ENCODE results near the gene MBD6. TPM values are rescaled to one million over a fixed set of nuclear protein-coding genes. Genes with fewer than 3 reads are reported as not detected.

Gene MBD6
- total RNA-seq, 1 donor from 2014 or later = 58.5 TPM

GRCh38 chr12:57549909-57550640 is 27.5 kb downstream of the MBD6 start, which contains the start of gene KIF5A:
KIF5A (plus strand) TSS chr12:57550044; CDS start chr12:57550272, 228 bp downstream.
- Histone ChIP-seq H3K4me3 (ENCODE audit: insufficient read depth, low read depth, low read length) (peak within 1 kb of the TSS; percentile 69), H3K9ac (ENCODE audit: low read length) (peak within 1 kb of the TSS; percentile 72), H3K4me2 (ENCODE audit: low read length) (peak within 1 kb of the TSS; percentile 93), H3K4me1 (ENCODE audit: insufficient read depth, low read length) (peaks cover 29% of the 10 kb centered on the region), H3K9me3 (ENCODE audit: insufficient read depth, low read depth, low read length) (no peaks in the 10 kb centered on the region), H4K20me1 (ENCODE audit: insufficient read depth, low read length) (peaks cover 20% of the 10 kb centered on the region), H3K27ac (ENCODE audit: low read depth, low read length) (no peak within 1 kb of the TSS), H3K27me3 (ENCODE audit: insufficient read depth, low read length) (peaks cover 10% of the 10 kb centered on the region), H3K36me3 (ENCODE audit: insufficient read depth, low read length) (peaks cover 3% of the 10 kb centered on the region), H2AFZ (ENCODE audit: low read depth, low read length) (peak within 1 kb of the TSS; percentile 82), H3K79me2 (ENCODE audit: insufficient read depth, low read length) (peaks cover 20% of the 10 kb centered on the region)
- TF ChIP-seq EZH2 (IDR thresholded peaks at IDR 0.05; ENCODE audit: insufficient read depth, low read length) (peak; percentile 68), CTCF (IDR thresholded peaks at IDR 0.05; ENCODE audit: insufficient read depth, low read depth, low read length) (no peak)
- FAIRE-seq (no peak), DNase-seq (ENCODE audit: low read depth) (no peak)
- peak within 1 kb of the TSS; percentile 86 for H3K4me3 Mint-ChIP-seq (ENCODE audit: unreplicated experiment)
- peaks cover 3% of the 10 kb centered on the region for H3K9me3 Mint-ChIP-seq (ENCODE audit: unreplicated experiment)
- peaks cover 11% of the 10 kb centered on the region for H3K36me3 Mint-ChIP-seq (ENCODE audit: low read depth, unreplicated experiment)
- no peak within 1 kb of the TSS for H3K27ac Mint-ChIP-seq (ENCODE audit: unreplicated experiment)
- peaks cover 37% of the 10 kb centered on the region for H3K4me1 Mint-ChIP-seq (ENCODE audit: low read depth, unreplicated experiment)
- peaks cover 11% of the 10 kb centered on the region for H3K27me3 Mint-ChIP-seq (ENCODE audit: low read depth, unreplicated experiment)

- Mint-ChIP-seq H3K27me3 (ENCODE audit: low read depth, unreplicated experiment) (peaks cover 11% of the 10 kb centered on the region), H3K27ac (ENCODE audit: unreplicated experiment) (peak overlapping the region; percentile 31), H3K36me3 (ENCODE audit: low read depth, unreplicated experiment) (peaks cover 6% of the 10 kb centered on the region), H3K4me3 (ENCODE audit: unreplicated experiment) (peak overlapping the region; percentile 86), H3K9me3 (ENCODE audit: unreplicated experiment) (peaks cover 3% of the 10 kb centered on the region), H3K4me1 (ENCODE audit: low read depth, unreplicated experiment) (peaks cover 31% of the 10 kb centered on the region)
- DNase-seq (ENCODE audit: low read depth) (no peak), FAIRE-seq (no peak)
- Histone ChIP-seq H3K9ac (ENCODE audit: low read length) (peak overlapping the region; percentile 72), H3K4me1 (ENCODE audit: insufficient read depth, low read length) (peaks cover 22% of the 10 kb centered on the region), H3K36me3 (ENCODE audit: insufficient read depth, low read length) (no peaks in the 10 kb centered on the region), H3K4me3 (ENCODE audit: insufficient read depth, low read depth, low read length) (peak overlapping the region; percentile 69), H2AFZ (ENCODE audit: low read depth, low read length) (peak overlapping the region; percentile 50), H3K27ac (ENCODE audit: low read depth, low read length) (no peak overlapping the region), H3K79me2 (ENCODE audit: insufficient read depth, low read length) (peaks cover 12% of the 10 kb centered on the region), H4K20me1 (ENCODE audit: insufficient read depth, low read length) (peaks cover 12% of the 10 kb centered on the region), H3K27me3 (ENCODE audit: insufficient read depth, low read length) (peaks cover 10% of the 10 kb centered on the region), H3K9me3 (ENCODE audit: insufficient read depth, low read depth, low read length) (no peaks in the 10 kb centered on the region), H3K4me2 (ENCODE audit: low read length) (peak overlapping the region; percentile 93)
- TF ChIP-seq CTCF (IDR thresholded peaks at IDR 0.05; ENCODE audit: insufficient read depth, low read depth, low read length) = no peak
- no peak for TF ChIP-seq EZH2 (IDR thresholded peaks at IDR 0.05; ENCODE audit: insufficient read depth, low read length)
Observed at GRCh38 chr12:57550641-57551549, 28.3 kb downstream of the MBD6 start.
